ENCODE data around the gene RHAG. TPM values are rescaled to one million over a fixed set of nuclear protein-coding genes. Genes with fewer than 3 reads are reported as not detected.

Gene RHAG
- total and polyA plus RNA-seq, 2 of the 8 experiments (the other 6 are each of a cell fraction or from before 2014, with no cell fraction given) = not detected

- Histone ChIP-seq H3K4me2 (ENCODE audit: insufficient read depth in 1 of 2, low read depth in 2 of 2, low read length in 2 of 2) (no peak overlapping the region), H3K4me1 (replicated peaks in 1 of 4; ENCODE audit: control insufficient read depth in 3 of 4, insufficient read depth in 4 of 4, low read length in 3 of 4) (no peaks in the 10 kb centered on the region), H4K91ac (replicated peaks; ENCODE audit: insufficient read length, low read length) (no peak overlapping the region), H3K14ac (ENCODE audit: insufficient read length) (no peak overlapping the region), H2BK5ac (ENCODE audit: low read depth, low read length) (no peak overlapping the region), H3K56ac (replicated peaks; ENCODE audit: insufficient read length, low read depth, low read length) (no peak overlapping the region), H3K23ac (ENCODE audit: insufficient read length) (no peak overlapping the region), H2AFZ (ENCODE audit: low read length) (no peak overlapping the region), H4K20me1 (replicated peaks in 1 of 2; ENCODE audit: control insufficient read depth in 1 of 2, insufficient read depth in 2 of 2, low read length in 2 of 2) (peaks cover 0 to under 1% of the 10 kb centered on the region in 2 experiments), H3K27ac (ENCODE audit: low read depth, low read length) (no peak overlapping the region), H2AK5ac (ENCODE audit: low read depth, low read length) (no peak overlapping the region), H3K9ac (replicated peaks in 1 of 4; ENCODE audit: extremely low read depth in 1 of 4, low read depth in 3 of 4, low read length in 3 of 4) (no peak overlapping the region), H3K4me3 (ENCODE audit: extremely low read depth in 1 of 4, insufficient read depth in 2 of 4, low read depth in 3 of 4, low read length in 4 of 4) (no peak overlapping the region), H3K79me2 (ENCODE audit: control insufficient read depth in 1 of 2, insufficient read depth in 2 of 2, low read length in 2 of 2) (no peaks in the 10 kb centered on the region), H3K36me3 (ENCODE audit: control insufficient read depth in 2 of 4, insufficient read depth in 4 of 4, low read length in 3 of 4) (peaks cover 0 to 4% (median 0%) of the 10 kb centered on the region in 4 experiments; a peak in 1 of 8 replicates), H2BK15ac (ENCODE audit: low read length) (no peak overlapping the region), H3K23me2 (ENCODE audit: low read depth, low read length) (no peaks in the 10 kb centered on the region), H3K4ac (replicated peaks; ENCODE audit: insufficient read length, low read depth, low read length) (no peak overlapping the region), H4K8ac (ENCODE audit: extremely low read depth, insufficient read depth, low read length) (no peak overlapping the region), H2BK12ac (ENCODE audit: low read depth, low read length) (no peak overlapping the region), H3K79me1 (ENCODE audit: low read depth, low read length) (no peaks in the 10 kb centered on the region), H2BK20ac (ENCODE audit: low read length) (no peak overlapping the region), H3K18ac (ENCODE audit: extremely low read depth, low read length) (no peak overlapping the region), H3K9me3 (ENCODE audit: insufficient read depth in 2 of 2, low read depth in 1 of 2, low read length in 1 of 2) (no peaks in the 10 kb centered on the region), H4K5ac (ENCODE audit: insufficient read length, low read depth, low read length) (no peak overlapping the region), H2BK120ac (replicated peaks; ENCODE audit: low read depth, low read length) (no peak overlapping the region), H3K27me3 (replicated peaks in 1 of 4; ENCODE audit: control insufficient read depth in 3 of 4, extremely low read depth in 1 of 4, insufficient read depth in 3 of 4, low read length in 3 of 4) (no peaks in the 10 kb centered on the region; a peak in 2 of 7 replicates)
- DNase-seq (ENCODE audit: low read depth in 1 of 2, low spot score in 2 of 2) (no peak), FAIRE-seq (no peak)
- CTCF ChIA-PET (ENCODE audit: partially characterized antibody) = interaction anchor here (2.8 to 5.5 kb wide), 2 partner anchors 14 to 32 kb away, joined by 10 to 23 read pairs; partner anchors contain the start of gene C6orf141
- POLR2A ChIA-PET (ENCODE audit: partially characterized antibody) = no interaction called here
- WGBS, 2 experiments (ENCODE audit: extremely low coverage in 1 of 2, insufficient coverage in 1 of 2, insufficient read length in 1 of 2, insufficient replicate concordance in 2 of 2, low coverage in 1 of 2, low lambda C conversion rate in 2 of 2, missing lambda C conversion rate in 1 of 2) = 100% methylated on average over 1 of the region's 1 CpG; no CpG with 5 or more reads in 1 of the 2 experiments
- TF ChIP-seq TCF12 (IDR thresholded peaks at IDR 0.05; ENCODE audit: low read depth, low read length) (no peak), NANOG (IDR thresholded peaks at IDR 0.05; ENCODE audit: insufficient read depth, low read depth, low read length, poor library complexity, severe bottlenecking) (no peak), SIRT6 (IDR thresholded peaks at IDR 0.05; ENCODE audit: low read length) (no peak), ASH2L (IDR thresholded peaks at IDR 0.05; ENCODE audit: low read length) (no peak), CTBP2 (IDR thresholded peaks at IDR 0.05; ENCODE audit: borderline replicate concordance, insufficient read depth, insufficient read length, low read length) (no peak), SUZ12 (IDR thresholded peaks at IDR 0.05; ENCODE audit: low read length) (no peak), SRF (IDR thresholded peaks at IDR 0.05; ENCODE audit: low read depth, low read length) (no peak), POU5F1 (IDR thresholded peaks at IDR 0.05; ENCODE audit: low read depth, low read length) (no peak), CEBPB (IDR thresholded peaks at IDR 0.05; ENCODE audit: low read depth, low read length) (no peak), RAD21 (IDR thresholded peaks at IDR 0.05 in 1 of 2, conservative IDR thresholded peaks at IDR 0.05 in 1 of 2; ENCODE audit: low read depth in 2 of 2, low read length in 2 of 2) (no peak), POLR2A (IDR thresholded peaks at IDR 0.05; ENCODE audit: control extremely low read depth in 1 of 2, low read depth in 2 of 2, low read length in 2 of 2) (no peak), HDAC2 (IDR thresholded peaks at IDR 0.05; ENCODE audit: borderline replicate concordance in 1 of 2, low read depth in 2 of 2, low read length in 2 of 2) (no peak)
- TF ChIP-seq, protein P1, sequence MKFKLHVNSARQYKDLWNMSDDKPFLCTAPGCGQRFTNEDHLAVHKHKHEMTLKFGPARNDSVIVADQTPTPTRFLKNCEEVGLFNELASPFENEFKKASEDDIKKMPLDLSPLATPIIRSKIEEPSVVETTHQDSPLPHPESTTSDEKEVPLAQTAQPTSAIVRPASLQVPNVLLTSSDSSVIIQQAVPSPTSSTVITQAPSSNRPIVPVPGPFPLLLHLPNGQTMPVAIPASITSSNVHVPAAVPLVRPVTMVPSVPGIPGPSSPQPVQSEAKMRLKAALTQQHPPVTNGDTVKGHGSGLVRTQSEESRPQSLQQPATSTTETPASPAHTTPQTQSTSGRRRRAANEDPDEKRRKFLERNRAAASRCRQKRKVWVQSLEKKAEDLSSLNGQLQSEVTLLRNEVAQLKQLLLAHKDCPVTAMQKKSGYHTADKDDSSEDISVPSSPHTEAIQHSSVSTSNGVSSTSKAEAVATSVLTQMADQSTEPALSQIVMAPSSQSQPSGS (IDR thresholded peaks at IDR 0.05; ENCODE audit: low read length) = no peak
Measured at GRCh38 chr6:49564552-49564951, 72.1 kb downstream of the RHAG start.
